COR-L47 (cell line): ENCODE measurements around the gene FBL.
A peak's percentile ranks its signal among the peaks of the same experiment; 100 is the strongest.

Source experiments
- DNase-seq: peaks from one replicate; lab custom pipeline; 2025; lab: John Stamatoyannopoulos, UW

FBL gene

GRCh38 chr19:39842693-39843435 is 3.3 kb downstream of the FBL start:
- no peak for DNase-seq

GRCh38 chr19:39841041-39841440 is 5.1 kb downstream of the FBL start:
- no peak for DNase-seq

GRCh38 chr19:39840492-39840891 is 5.7 kb downstream of the FBL start:
- DNase-seq: no peak

- DNase-seq: no peak
Measured at GRCh38 chr19:39839678-39840327, 6.4 kb downstream of the FBL start.

- no peak for DNase-seq
Measured at GRCh38 chr19:39838569-39838968, 7.6 kb downstream of the FBL start.

GRCh38 chr19:39837978-39838377 is 8.2 kb downstream of the FBL start:
- no peak for DNase-seq

GRCh38 chr19:39834287-39834841 is 11.8 kb downstream of the FBL start:
- no peak for DNase-seq

- DNase-seq: peak; percentile 98
Measured at GRCh38 chr19:39833464-39834286, 12.5 kb downstream of the FBL start, which contains the start of gene DYRK1B. DYRK1B (minus strand) TSS chr19:39834162; CDS start chr19:39831867, 2,295 bp downstream.

- no peak for DNase-seq
Measured at GRCh38 chr19:39833160-39833463, 13.1 kb downstream of the FBL start.

- DNase-seq: no peak
Measured at GRCh38 chr19:39832341-39833083, 13.7 kb downstream of the FBL start.

- DNase-seq: no peak
Measured at GRCh38 chr19:39831679-39832078, 14.5 kb downstream of the FBL start.

- DNase-seq: no peak
Measured at GRCh38 chr19:39830847-39831246, 15.3 kb downstream of the FBL start.

GRCh38 chr19:39830406-39830805 is 15.8 kb downstream of the FBL start:
- DNase-seq: no peak

GRCh38 chr19:39829702-39830275 is 16.4 kb downstream of the FBL start:
- DNase-seq: no peak

- no peak for DNase-seq
Measured at GRCh38 chr19:39828654-39829032, 17.5 kb downstream of the FBL start.

- DNase-seq: no peak
Measured at GRCh38 chr19:39828015-39828653, 18.0 kb downstream of the FBL start.

GRCh38 chr19:39827216-39827615 is 19.0 kb downstream of the FBL start:
- DNase-seq: no peak

GRCh38 chr19:39826311-39826945 is 19.8 kb downstream of the FBL start:
- no peak for DNase-seq

GRCh38 chr19:39825531-39826076 is 20.6 kb downstream of the FBL start:
- no peak for DNase-seq

GRCh38 chr19:39825093-39825463 is 21.1 kb downstream of the FBL start:
- DNase-seq: no peak
